ENCODE data around the gene BHLHA15.

BHLHA15 gene

GRCh38 chr7:98175260-98175940, 35.8 kb upstream of the BHLHA15 start:
- Histone ChIP-seq H3K23ac (ENCODE audit: low read depth, low read length, poor library complexity) (no peak overlapping the region), H4K8ac (ENCODE audit: low read depth, low read length) (no peak overlapping the region), H3K27ac (replicated peaks; ENCODE audit: low read length) (no peak overlapping the region), H3K79me1 (ENCODE audit: low read depth, low read length) (peaks cover 3% of the 10 kb centered on the region), H3K18ac (ENCODE audit: low read length) (no peak overlapping the region), H2BK120ac (ENCODE audit: low read depth, low read length) (no peak overlapping the region), H2BK12ac (ENCODE audit: low read length) (no peak overlapping the region), H3K27me3 (ENCODE audit: control insufficient read depth in 3 of 3, insufficient read depth in 3 of 3, low read depth in 1 of 3, low read length in 3 of 3) (no peaks in the 10 kb centered on the region), H4K91ac (ENCODE audit: low read depth, low read length, poor library complexity) (no peak overlapping the region), H3K4me2 (ENCODE audit: insufficient read depth, low read length, poor library complexity, severe bottlenecking) (no peak overlapping the region), H2AK5ac (ENCODE audit: low read depth, low read length) (no peak overlapping the region), H3K4me3 (ENCODE audit: low read length in 2 of 2) (no peak overlapping the region), H2BK5ac (ENCODE audit: low read length) (no peak overlapping the region), H2BK15ac (ENCODE audit: low read length) (no peak overlapping the region), H3K9ac (ENCODE audit: low read depth, low read length, poor library complexity) (no peak overlapping the region), H2AFZ (ENCODE audit: low read length) (no peak overlapping the region), H3K14ac (ENCODE audit: low read length) (no peak overlapping the region), H3K4ac (ENCODE audit: low read length) (no peak overlapping the region), H3K4me1 (ENCODE audit: control insufficient read depth in 2 of 2, insufficient read depth in 1 of 2, low read depth in 1 of 2, low read length in 2 of 2) (peaks cover 0 to 3% of the 10 kb centered on the region in 2 donors), H3K36me3 (replicated peaks in 1 of 2; ENCODE audit: control insufficient read depth in 2 of 2, insufficient read depth in 2 of 2, low read length in 2 of 2) (peaks cover 15 to 73% of the 10 kb centered on the region in 2 donors), H3K9me3 (replicated peaks in 1 of 2; ENCODE audit: control insufficient read depth in 2 of 2, insufficient read depth in 1 of 2, low read depth in 1 of 2, low read length in 2 of 2) (peaks cover 0 to 2% of the 10 kb centered on the region in 2 donors)
- no peak for DNase-seq (ENCODE audit: low spot score)
- no CpG with 5 or more reads among the region's 8 CpGs for WGBS, 2 donors (ENCODE audit: extremely low coverage in 2 of 2, insufficient read length in 2 of 2, insufficient replicate concordance in 1 of 2)

DNA sequence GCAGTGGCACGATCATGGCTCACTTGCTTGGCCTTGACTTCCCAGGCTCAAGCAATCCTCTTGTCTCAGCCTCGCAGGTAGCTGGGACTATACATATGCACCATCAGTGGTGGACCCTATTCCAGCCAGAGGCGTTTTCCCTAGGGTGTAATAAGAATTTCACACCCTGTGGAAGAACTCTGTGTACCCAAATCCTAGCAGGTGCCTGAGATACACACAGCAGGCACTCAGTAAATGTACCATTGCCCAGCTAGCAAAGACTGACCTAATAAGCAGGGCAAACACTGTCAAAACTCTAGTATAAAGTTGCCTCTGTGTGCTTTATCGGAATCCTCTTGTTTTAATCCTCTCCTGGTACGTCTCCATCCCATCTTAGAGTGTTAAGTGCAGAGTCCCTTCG, 33.7 kb upstream of the BHLHA15 start:
- DNase-seq (ENCODE audit: low spot score): no peak
- Histone ChIP-seq H3K4me2 (ENCODE audit: insufficient read depth, low read length, poor library complexity, severe bottlenecking) (no peak overlapping the region), H3K14ac (ENCODE audit: low read length) (no peak overlapping the region), H3K27me3 (ENCODE audit: control insufficient read depth in 3 of 3, insufficient read depth in 3 of 3, low read depth in 1 of 3, low read length in 3 of 3) (no peaks in the 10 kb centered on the region), H2BK15ac (ENCODE audit: low read length) (no peak overlapping the region), H2AK5ac (ENCODE audit: low read depth, low read length) (no peak overlapping the region), H4K8ac (ENCODE audit: low read depth, low read length) (no peak overlapping the region), H2BK120ac (ENCODE audit: low read depth, low read length) (no peak overlapping the region), H3K27ac (replicated peaks; ENCODE audit: low read length) (no peak overlapping the region), H3K9ac (ENCODE audit: low read depth, low read length, poor library complexity) (no peak overlapping the region), H3K23ac (ENCODE audit: low read depth, low read length, poor library complexity) (no peak overlapping the region), H4K91ac (ENCODE audit: low read depth, low read length, poor library complexity) (no peak overlapping the region), H2BK5ac (ENCODE audit: low read length) (no peak overlapping the region), H3K4ac (ENCODE audit: low read length) (no peak overlapping the region), H3K4me3 (ENCODE audit: low read length in 2 of 2) (no peak overlapping the region), H2BK12ac (ENCODE audit: low read length) (no peak overlapping the region), H3K18ac (ENCODE audit: low read length) (no peak overlapping the region), H3K9me3 (replicated peaks in 1 of 2; ENCODE audit: control insufficient read depth in 2 of 2, insufficient read depth in 1 of 2, low read depth in 1 of 2, low read length in 2 of 2) (peaks cover 0 to 2% of the 10 kb centered on the region in 2 donors), H3K36me3 (replicated peaks in 1 of 2; ENCODE audit: control insufficient read depth in 2 of 2, insufficient read depth in 2 of 2, low read length in 2 of 2) (peaks cover 10 to 59% of the 10 kb centered on the region in 2 donors), H3K4me1 (ENCODE audit: control insufficient read depth in 2 of 2, insufficient read depth in 1 of 2, low read depth in 1 of 2, low read length in 2 of 2) (no peaks in the 10 kb centered on the region), H2AFZ (ENCODE audit: low read length) (no peak overlapping the region), H3K79me1 (ENCODE audit: low read depth, low read length) (peaks cover 3% of the 10 kb centered on the region)
- no CpG with 5 or more reads among the region's 6 CpGs for WGBS, 2 donors (ENCODE audit: extremely low coverage in 2 of 2, insufficient read length in 2 of 2, insufficient replicate concordance in 1 of 2)

GRCh38 chr7:98178321-98178720, 32.9 kb upstream of the BHLHA15 start:
- H3K23ac ChIP-seq (ENCODE audit: low read depth, low read length, poor library complexity): peak overlapping the region; percentile 12
- no peak overlapping the region for H3K18ac ChIP-seq (ENCODE audit: low read length)
- no peak overlapping the region for H3K4me2 ChIP-seq (ENCODE audit: insufficient read depth, low read length, poor library complexity, severe bottlenecking)
- no peak overlapping the region for H3K4ac ChIP-seq (ENCODE audit: low read length)
- no peak for DNase-seq (ENCODE audit: low spot score)
- H2AFZ ChIP-seq (ENCODE audit: low read length): no peak overlapping the region
- H2BK5ac ChIP-seq (ENCODE audit: low read length): no peak overlapping the region
- no CpG with 5 or more reads among the region's 16 CpGs for WGBS, 2 donors (ENCODE audit: extremely low coverage in 2 of 2, insufficient read length in 2 of 2, insufficient replicate concordance in 1 of 2)
- H2BK15ac ChIP-seq (ENCODE audit: low read length): no peak overlapping the region
- H3K4me3 ChIP-seq (ENCODE audit: low read length in 2 of 2): no peak overlapping the region
- no peak overlapping the region for H2BK12ac ChIP-seq (ENCODE audit: low read length)
- H2AK5ac ChIP-seq (ENCODE audit: low read depth, low read length): no peak overlapping the region
- H2BK120ac ChIP-seq (ENCODE audit: low read depth, low read length): no peak overlapping the region
- H3K9ac ChIP-seq (ENCODE audit: low read depth, low read length, poor library complexity): no peak overlapping the region
- H4K8ac ChIP-seq (ENCODE audit: low read depth, low read length): no peak overlapping the region
- no peak overlapping the region for H4K91ac ChIP-seq (ENCODE audit: low read depth, low read length, poor library complexity)
- H3K9me3 ChIP-seq (replicated peaks in 1 of 2; ENCODE audit: control insufficient read depth in 2 of 2, insufficient read depth in 1 of 2, low read depth in 1 of 2, low read length in 2 of 2): peaks cover 0 to 2% of the 10 kb centered on the region in 2 donors
- H3K27me3 ChIP-seq (ENCODE audit: control insufficient read depth in 3 of 3, insufficient read depth in 3 of 3, low read depth in 1 of 3, low read length in 3 of 3): no peaks in the 10 kb centered on the region
- H3K14ac ChIP-seq (ENCODE audit: low read length): no peak overlapping the region
- peaks cover 10 to 52% of the 10 kb centered on the region in 2 donors for H3K36me3 ChIP-seq (replicated peaks in 1 of 2; ENCODE audit: control insufficient read depth in 2 of 2, insufficient read depth in 2 of 2, low read length in 2 of 2)
- no peaks in the 10 kb centered on the region for H3K4me1 ChIP-seq (ENCODE audit: control insufficient read depth in 2 of 2, insufficient read depth in 1 of 2, low read depth in 1 of 2, low read length in 2 of 2)
- peaks cover 3% of the 10 kb centered on the region for H3K79me1 ChIP-seq (ENCODE audit: low read depth, low read length)
- H3K27ac ChIP-seq (replicated peaks; ENCODE audit: low read length): no peak overlapping the region

GRCh38 chr7:98178762-98179490, 32.3 kb upstream of the BHLHA15 start:
- H2BK120ac ChIP-seq (ENCODE audit: low read depth, low read length): no peak overlapping the region
- no peak overlapping the region for H2BK5ac ChIP-seq (ENCODE audit: low read length)
- H3K36me3 ChIP-seq (replicated peaks in 1 of 2; ENCODE audit: control insufficient read depth in 2 of 2, insufficient read depth in 2 of 2, low read length in 2 of 2): peaks cover 10 to 51% of the 10 kb centered on the region in 2 donors
- peak overlapping the region; percentile 71 for H3K9ac ChIP-seq (ENCODE audit: low read depth, low read length, poor library complexity)
- H2BK12ac ChIP-seq (ENCODE audit: low read length): no peak overlapping the region
- H3K79me1 ChIP-seq (ENCODE audit: low read depth, low read length): peaks cover 3% of the 10 kb centered on the region
- H4K8ac ChIP-seq (ENCODE audit: low read depth, low read length): peak overlapping the region; percentile 23
- H3K14ac ChIP-seq (ENCODE audit: low read length): no peak overlapping the region
- no peak overlapping the region for H4K91ac ChIP-seq (ENCODE audit: low read depth, low read length, poor library complexity)
- no peak overlapping the region for H2AK5ac ChIP-seq (ENCODE audit: low read depth, low read length)
- H3K4me3 ChIP-seq (ENCODE audit: low read length in 2 of 2): peak overlapping the region in 1 of 2 donors; percentile 70
- no peak overlapping the region for H2AFZ ChIP-seq (ENCODE audit: low read length)
- peak overlapping the region; percentile 52 for H3K23ac ChIP-seq (ENCODE audit: low read depth, low read length, poor library complexity)
- no peak overlapping the region for H3K4ac ChIP-seq (ENCODE audit: low read length)
- peaks cover 2 to 3% of the 10 kb centered on the region in 2 donors for H3K9me3 ChIP-seq (replicated peaks in 1 of 2; ENCODE audit: control insufficient read depth in 2 of 2, insufficient read depth in 1 of 2, low read depth in 1 of 2, low read length in 2 of 2)
- WGBS, 2 donors (ENCODE audit: extremely low coverage in 2 of 2, insufficient read length in 2 of 2, insufficient replicate concordance in 1 of 2): no CpG with 5 or more reads among the region's 10 CpGs
- no peaks in the 10 kb centered on the region for H3K27me3 ChIP-seq (ENCODE audit: control insufficient read depth in 3 of 3, insufficient read depth in 3 of 3, low read depth in 1 of 3, low read length in 3 of 3)
- H3K18ac ChIP-seq (ENCODE audit: low read length): no peak overlapping the region
- DNase-seq (ENCODE audit: low spot score): no peak
- H3K4me2 ChIP-seq (ENCODE audit: insufficient read depth, low read length, poor library complexity, severe bottlenecking): no peak overlapping the region
- H3K4me1 ChIP-seq (ENCODE audit: control insufficient read depth in 2 of 2, insufficient read depth in 1 of 2, low read depth in 1 of 2, low read length in 2 of 2): no peaks in the 10 kb centered on the region
- H2BK15ac ChIP-seq (ENCODE audit: low read length): no peak overlapping the region
- no peak overlapping the region for H3K27ac ChIP-seq (replicated peaks; ENCODE audit: low read length)

All from neuronal stem cell (in vitro differentiated cells).